ENCODE measurements around the gene BAG3. TPM values are rescaled to one million over a fixed set of nuclear protein-coding genes. Genes with fewer than 3 reads are reported as not detected.

BAG3 gene
- total RNA-seq, 1 donor from 2014 or later, result 24.6 TPM

DNA sequence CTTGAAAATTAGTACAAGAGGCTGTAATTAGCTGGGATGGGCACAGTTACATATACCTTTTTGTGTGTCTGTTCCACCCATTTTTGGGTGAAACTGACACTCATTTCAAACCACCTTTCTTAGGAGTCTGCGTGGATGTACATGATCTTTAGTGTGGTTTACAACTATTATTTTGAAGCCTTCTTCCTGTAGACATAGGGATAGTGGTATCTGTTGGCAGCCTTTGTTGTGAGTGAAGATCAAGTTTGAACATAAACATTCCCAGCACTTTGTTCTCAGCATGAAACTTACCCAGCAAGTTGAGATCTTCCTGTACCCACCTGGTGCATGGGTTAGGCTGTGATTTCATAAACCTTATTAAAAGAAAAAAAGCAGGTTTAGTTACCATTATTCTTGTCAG, 2.0 kb downstream of the BAG3 start:
- DNase-seq (ENCODE audit: low spot score), result no peak
- Mint-ChIP-seq H3K9me3 (ENCODE audit: unreplicated experiment) (no peaks in the 10 kb centered on the region), H3K27me3 (ENCODE audit: unreplicated experiment) (peaks cover 2% of the 10 kb centered on the region), H3K36me3 (ENCODE audit: low read depth, unreplicated experiment) (peaks cover 4% of the 10 kb centered on the region), H3K4me3 (ENCODE audit: unreplicated experiment) (peak overlapping the region; percentile 56), H3K27ac (ENCODE audit: unreplicated experiment) (no peak overlapping the region), H3K4me1 (ENCODE audit: unreplicated experiment) (peaks cover 31% of the 10 kb centered on the region)
- no peak for TF ChIP-seq CTCF (IDR thresholded peaks at IDR 0.05; ENCODE audit: unreplicated experiment)

GRCh38 chr10:119653916-119654315, 2.7 kb downstream of the BAG3 start:
- H3K27ac Mint-ChIP-seq (ENCODE audit: unreplicated experiment), result no peak overlapping the region
- TF ChIP-seq CTCF (IDR thresholded peaks at IDR 0.05; ENCODE audit: unreplicated experiment), result no peak
- no peaks in the 10 kb centered on the region for H3K9me3 Mint-ChIP-seq (ENCODE audit: unreplicated experiment)
- no peak overlapping the region for H3K4me3 Mint-ChIP-seq (ENCODE audit: unreplicated experiment)
- DNase-seq (ENCODE audit: low spot score), result no peak
- H3K27me3 Mint-ChIP-seq (ENCODE audit: unreplicated experiment), result peaks cover 2% of the 10 kb centered on the region
- peaks cover 4% of the 10 kb centered on the region for H3K36me3 Mint-ChIP-seq (ENCODE audit: low read depth, unreplicated experiment)
- peaks cover 31% of the 10 kb centered on the region for H3K4me1 Mint-ChIP-seq (ENCODE audit: unreplicated experiment)

- Mint-ChIP-seq H3K4me1 (ENCODE audit: unreplicated experiment) (peaks cover 31% of the 10 kb centered on the region), H3K9me3 (ENCODE audit: unreplicated experiment) (no peaks in the 10 kb centered on the region), H3K27me3 (ENCODE audit: unreplicated experiment) (peaks cover 2% of the 10 kb centered on the region), H3K4me3 (ENCODE audit: unreplicated experiment) (no peak overlapping the region), H3K36me3 (ENCODE audit: low read depth, unreplicated experiment) (peaks cover 4% of the 10 kb centered on the region), H3K27ac (ENCODE audit: unreplicated experiment) (no peak overlapping the region)
- no peak for TF ChIP-seq CTCF (IDR thresholded peaks at IDR 0.05; ENCODE audit: unreplicated experiment)
- DNase-seq (ENCODE audit: low spot score), result no peak
Observed at GRCh38 chr10:119654540-119654939, 3.4 kb downstream of the BAG3 start.

- no peak for TF ChIP-seq CTCF (IDR thresholded peaks at IDR 0.05; ENCODE audit: unreplicated experiment)
- peak overlapping the region; percentile 54 for H3K4me3 Mint-ChIP-seq (ENCODE audit: unreplicated experiment)
- peaks cover 2% of the 10 kb centered on the region for H3K27me3 Mint-ChIP-seq (ENCODE audit: unreplicated experiment)
- H3K4me1 Mint-ChIP-seq (ENCODE audit: unreplicated experiment), result peaks cover 28% of the 10 kb centered on the region
- no peak for DNase-seq (ENCODE audit: low spot score)
- H3K27ac Mint-ChIP-seq (ENCODE audit: unreplicated experiment), result no peak overlapping the region
- peaks cover 4% of the 10 kb centered on the region for H3K36me3 Mint-ChIP-seq (ENCODE audit: low read depth, unreplicated experiment)
- no peaks in the 10 kb centered on the region for H3K9me3 Mint-ChIP-seq (ENCODE audit: unreplicated experiment)
Observed at GRCh38 chr10:119655566-119656001, 4.4 kb downstream of the BAG3 start.

DNA sequence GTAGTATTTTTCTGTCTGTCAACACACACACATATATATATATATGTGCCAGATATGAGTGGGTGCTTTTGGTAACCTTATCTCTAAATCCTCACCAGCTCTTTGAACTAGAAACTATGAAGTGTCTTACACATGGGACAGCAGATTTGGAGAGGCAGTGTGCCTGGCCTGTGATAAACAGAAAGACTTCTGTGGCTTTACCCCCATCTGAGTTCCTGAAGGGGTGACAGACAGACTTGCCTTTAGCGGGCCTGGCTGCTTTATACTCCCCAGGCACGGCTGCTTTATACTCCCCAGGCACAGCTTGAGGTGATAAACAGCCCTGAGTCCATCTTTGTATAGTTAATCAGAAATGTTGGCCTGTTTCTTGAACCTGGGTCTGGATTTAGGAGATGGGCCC, 5.6 kb downstream of the BAG3 start:
- TF ChIP-seq CTCF (IDR thresholded peaks at IDR 0.05; ENCODE audit: unreplicated experiment), result no peak
- Mint-ChIP-seq H3K4me3 (ENCODE audit: unreplicated experiment) (no peak overlapping the region), H3K36me3 (ENCODE audit: low read depth, unreplicated experiment) (peaks cover 4% of the 10 kb centered on the region), H3K4me1 (ENCODE audit: unreplicated experiment) (peaks cover 28% of the 10 kb centered on the region), H3K27me3 (ENCODE audit: unreplicated experiment) (peaks cover 2% of the 10 kb centered on the region), H3K9me3 (ENCODE audit: unreplicated experiment) (no peaks in the 10 kb centered on the region), H3K27ac (ENCODE audit: unreplicated experiment) (no peak overlapping the region)
- DNase-seq (ENCODE audit: low spot score), result no peak

Measured in endothelial cell (in vitro differentiated cells).